Stimulated activated CD8-positive, alpha-beta memory T cell treated with anti-CD3 and anti-CD28 coated beads, Interleukin-7, amount 100 ng/mL, for 48 hours (primary cell): ENCODE measurements around the gene CNKSR3.

Experiments
- DNase-seq, 2 donors: peaks; one replicate each; pipeline ENCODE4 v3.0.0-alpha.2; 2020; ENCODE audit warnings: low read depth in 1 of 2; ENCODE audit errors: extremely low read depth in 1 of 2

Gene CNKSR3

GRCh38 chr6:154356690-154357089 lies 153.8 kb downstream of the CNKSR3 start, which contains the start of gene IPCEF1:
TSS of gene IPCEF1 (minus strand) at chr6:154356803. CDS start at chr6:154265947, 90,856 bp downstream.
- DNase-seq, result no peak

GRCh38 chr6:154356113-154356512 lies 154.4 kb downstream of the CNKSR3 start:
- DNase-seq, result no peak

GRCh38 chr6:154354265-154354777 lies 156.2 kb downstream of the CNKSR3 start:
- DNase-seq, result no peak

- DNase-seq, result no peak
Measured at GRCh38 chr6:154353626-154354025, 156.9 kb downstream of the CNKSR3 start.

- peak in 1 of 2 donors; percentile 47 for DNase-seq
Measured at GRCh38 chr6:154352898-154353585, 157.4 kb downstream of the CNKSR3 start.

- no peak for DNase-seq
Measured at GRCh38 chr6:154350293-154350692, 160.2 kb downstream of the CNKSR3 start.

- DNase-seq, result no peak
Measured at GRCh38 chr6:154347981-154348380, 162.5 kb downstream of the CNKSR3 start.

- DNase-seq, result no peak
Measured at GRCh38 chr6:154345811-154346210, 164.7 kb downstream of the CNKSR3 start.

GRCh38 chr6:154343473-154344308 lies 166.8 kb downstream of the CNKSR3 start:
- no peak for DNase-seq

- DNase-seq, result no peak
Measured at GRCh38 chr6:154341871-154342270, 168.6 kb downstream of the CNKSR3 start.

GRCh38 chr6:154341336-154341735 lies 169.1 kb downstream of the CNKSR3 start:
- no peak for DNase-seq
